Endothelial cell of umbilical vein (primary cell): ENCODE measurements around the gene XAGE3.
"Not testable (repeated sequence)": the region's sequence is repeated elsewhere in the genome, so short reads cannot be mapped to it uniquely, and the experiment has no call there.

Source experiments
- EZH2 ChIP-seq: IDR thresholded peaks from 2 replicates; pipeline ENCODE4 v1.6.1; 2012; ENCODE audit warnings: borderline replicate concordance, low read depth, mild to moderate bottlenecking, moderate library complexity, low read length, inconsistent platforms; ENCODE audit not compliant: severe bottlenecking
- JUN ChIP-seq: IDR thresholded peaks from 2 replicates; pipeline ENCODE4 v1.6.1; 2011; ENCODE audit warnings: borderline replicate concordance, low read depth; ENCODE audit not compliant: insufficient read length, insufficient read depth
- POLR2A ChIP-seq: IDR thresholded peaks from 2 replicates; pipeline ENCODE4 v1.6.1; 2012; ENCODE audit warnings: low read depth, mild to moderate bottlenecking, control low read depth, low read length
- POLR2AphosphoS5 ChIP-seq: IDR thresholded peaks from 2 replicates; pipeline ENCODE4 v1.6.1; 2012; ENCODE audit warnings: low read depth, mild to moderate bottlenecking, control low read depth, low read length, moderate library complexity; ENCODE audit not compliant: insufficient read depth
- TF ChIP-seq, protein P1 (sequence below), 2 donors: IDR thresholded peaks; 1 replicate in 1 of 2; 2 replicates in 1 of 2; pipeline ENCODE4 v1.5.1; 2011; ENCODE audit warnings: low read length in 2 of 2, mild to moderate bottlenecking in 2 of 2, moderate library complexity in 2 of 2, control low read depth in 1 of 2, inconsistent platforms in 1 of 2, low read depth in 1 of 2; ENCODE audit not compliant: insufficient read depth in 1 of 2; ENCODE audit errors: extremely low read depth in 1 of 2
- TF ChIP-seq, protein P2 (sequence below): IDR thresholded peaks from 2 replicates; pipeline ENCODE4 v1.6.1; 2011; ENCODE audit not compliant: insufficient read depth, insufficient read length

DNA sequence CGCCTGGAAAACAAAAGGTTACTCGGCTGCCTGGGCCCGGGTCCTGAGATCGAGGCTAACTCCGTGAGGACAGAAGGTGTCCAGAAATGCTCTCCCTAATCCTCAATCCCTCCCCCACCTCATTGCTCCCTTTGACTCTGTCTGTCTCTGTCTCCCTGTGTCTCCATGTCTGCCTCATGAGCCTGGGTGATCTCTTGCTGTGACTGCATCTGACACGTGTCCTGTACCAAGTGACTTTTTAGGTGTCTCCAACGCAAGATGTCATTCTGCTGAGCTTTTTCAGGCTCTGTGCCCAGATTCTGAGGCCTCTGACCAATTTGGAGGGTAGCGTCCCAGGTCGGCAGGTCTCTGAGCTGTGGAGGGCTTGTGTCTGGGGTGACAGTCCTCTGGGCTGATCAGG is 20.2 kb upstream of the XAGE3 start:
- TF ChIP-seq, protein P1, sequence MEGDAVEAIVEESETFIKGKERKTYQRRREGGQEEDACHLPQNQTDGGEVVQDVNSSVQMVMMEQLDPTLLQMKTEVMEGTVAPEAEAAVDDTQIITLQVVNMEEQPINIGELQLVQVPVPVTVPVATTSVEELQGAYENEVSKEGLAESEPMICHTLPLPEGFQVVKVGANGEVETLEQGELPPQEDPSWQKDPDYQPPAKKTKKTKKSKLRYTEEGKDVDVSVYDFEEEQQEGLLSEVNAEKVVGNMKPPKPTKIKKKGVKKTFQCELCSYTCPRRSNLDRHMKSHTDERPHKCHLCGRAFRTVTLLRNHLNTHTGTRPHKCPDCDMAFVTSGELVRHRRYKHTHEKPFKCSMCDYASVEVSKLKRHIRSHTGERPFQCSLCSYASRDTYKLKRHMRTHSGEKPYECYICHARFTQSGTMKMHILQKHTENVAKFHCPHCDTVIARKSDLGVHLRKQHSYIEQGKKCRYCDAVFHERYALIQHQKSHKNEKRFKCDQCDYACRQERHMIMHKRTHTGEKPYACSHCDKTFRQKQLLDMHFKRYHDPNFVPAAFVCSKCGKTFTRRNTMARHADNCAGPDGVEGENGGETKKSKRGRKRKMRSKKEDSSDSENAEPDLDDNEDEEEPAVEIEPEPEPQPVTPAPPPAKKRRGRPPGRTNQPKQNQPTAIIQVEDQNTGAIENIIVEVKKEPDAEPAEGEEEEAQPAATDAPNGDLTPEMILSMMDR (IDR thresholded peaks at IDR 0.05; ENCODE audit: extremely low read depth in 1 of 2, insufficient read depth in 1 of 2, low read depth in 1 of 2, low read length in 2 of 2): not testable (repeated sequence)
- not testable (repeated sequence) for TF ChIP-seq POLR2A, JUN, EZH2, POLR2AphosphoS5
- TF ChIP-seq, protein P2, sequence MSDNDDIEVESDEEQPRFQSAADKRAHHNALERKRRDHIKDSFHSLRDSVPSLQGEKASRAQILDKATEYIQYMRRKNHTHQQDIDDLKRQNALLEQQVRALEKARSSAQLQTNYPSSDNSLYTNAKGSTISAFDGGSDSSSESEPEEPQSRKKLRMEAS: not testable (repeated sequence)
